GM23338 (cell line): ENCODE results near the gene NGFR. TPM values are rescaled to one million over a fixed set of nuclear protein-coding genes. Genes with fewer than 3 reads are reported as not detected.

Experiments
- CREB1 ChIP-seq: fragments of 250-450 bp; sonication (Bioruptor Pico); IDR thresholded peaks from 2 replicates; pipeline ENCODE4 v1.5.0; 2020; ENCODE audit warnings: low read depth, mild to moderate bottlenecking, moderate library complexity
- NANOG ChIP-seq: IDR thresholded peaks from 2 replicates; pipeline ENCODE4 v1.6.1; 2016; ENCODE audit warnings: antibody characterized with exemption, borderline replicate concordance
- polyA plus RNA-seq: library from polyadenylated mRNA; unstranded; fragments of >200 nt; fragmentation: Nextera tagmentation; extraction: Ambion mirVana; gene quantifications from 2 replicates; pipeline ENCODE4 v1.2.1, GENCODE V29; 2016
- total RNA-seq: library from RNA; depleted of rRNA; stranded (reverse); fragments of >200 nt; shearing (Covaris generic); gene quantifications from 2 replicates; pipeline ENCODE4 v1.2.3, GENCODE V29; 2014
- TF ChIP-seq, protein P1 (sequence below): IDR thresholded peaks from one replicate; pipeline ENCODE4 v1.6.1; 2018; ENCODE audit warnings: antibody characterized with exemption; ENCODE audit not compliant: unreplicated experiment
- TF ChIP-seq, protein P2 (sequence below): IDR thresholded peaks from 2 replicates; pipeline ENCODE4 v1.6.1; 2016; ENCODE audit warnings: antibody characterized with exemption
- TF ChIP-seq, protein P3 (sequence below): fragments of 250-450 bp; sonication (Bioruptor Pico); IDR thresholded peaks from 2 replicates; pipeline ENCODE4 v1.5.0; 2020; ENCODE audit warnings: mild to moderate bottlenecking, moderate library complexity

The NGFR gene
- total and polyA plus RNA-seq, 2 experiments from 2014 or later = 2.8 to 6.9 TPM

DNA sequence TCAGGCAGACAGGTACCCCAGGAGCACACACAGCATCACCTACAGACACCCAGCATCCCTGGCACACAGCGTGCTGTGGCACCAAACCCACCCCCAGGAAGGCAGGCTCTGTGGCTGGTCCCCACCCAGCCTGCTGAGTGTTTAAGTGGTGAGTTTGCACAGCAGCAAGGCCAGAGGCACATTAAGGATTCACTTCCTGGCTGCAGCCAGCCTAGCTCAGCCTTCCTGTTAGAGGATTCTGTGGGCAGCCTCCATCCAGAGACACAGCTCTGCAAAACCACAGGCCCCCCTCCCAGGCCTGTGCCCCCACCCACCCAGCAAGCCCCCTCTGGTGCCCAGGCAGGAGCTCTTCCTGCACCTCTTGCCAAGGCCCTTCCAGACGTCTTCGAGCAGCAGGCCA, 44.4 kb upstream of the NGFR start (continued):
- TF ChIP-seq, protein P1, sequence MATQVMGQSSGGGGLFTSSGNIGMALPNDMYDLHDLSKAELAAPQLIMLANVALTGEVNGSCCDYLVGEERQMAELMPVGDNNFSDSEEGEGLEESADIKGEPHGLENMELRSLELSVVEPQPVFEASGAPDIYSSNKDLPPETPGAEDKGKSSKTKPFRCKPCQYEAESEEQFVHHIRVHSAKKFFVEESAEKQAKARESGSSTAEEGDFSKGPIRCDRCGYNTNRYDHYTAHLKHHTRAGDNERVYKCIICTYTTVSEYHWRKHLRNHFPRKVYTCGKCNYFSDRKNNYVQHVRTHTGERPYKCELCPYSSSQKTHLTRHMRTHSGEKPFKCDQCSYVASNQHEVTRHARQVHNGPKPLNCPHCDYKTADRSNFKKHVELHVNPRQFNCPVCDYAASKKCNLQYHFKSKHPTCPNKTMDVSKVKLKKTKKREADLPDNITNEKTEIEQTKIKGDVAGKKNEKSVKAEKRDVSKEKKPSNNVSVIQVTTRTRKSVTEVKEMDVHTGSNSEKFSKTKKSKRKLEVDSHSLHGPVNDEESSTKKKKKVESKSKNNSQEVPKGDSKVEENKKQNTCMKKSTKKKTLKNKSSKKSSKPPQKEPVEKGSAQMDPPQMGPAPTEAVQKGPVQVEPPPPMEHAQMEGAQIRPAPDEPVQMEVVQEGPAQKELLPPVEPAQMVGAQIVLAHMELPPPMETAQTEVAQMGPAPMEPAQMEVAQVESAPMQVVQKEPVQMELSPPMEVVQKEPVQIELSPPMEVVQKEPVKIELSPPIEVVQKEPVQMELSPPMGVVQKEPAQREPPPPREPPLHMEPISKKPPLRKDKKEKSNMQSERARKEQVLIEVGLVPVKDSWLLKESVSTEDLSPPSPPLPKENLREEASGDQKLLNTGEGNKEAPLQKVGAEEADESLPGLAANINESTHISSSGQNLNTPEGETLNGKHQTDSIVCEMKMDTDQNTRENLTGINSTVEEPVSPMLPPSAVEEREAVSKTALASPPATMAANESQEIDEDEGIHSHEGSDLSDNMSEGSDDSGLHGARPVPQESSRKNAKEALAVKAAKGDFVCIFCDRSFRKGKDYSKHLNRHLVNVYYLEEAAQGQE = no peak
- no peak for TF ChIP-seq NANOG
- TF ChIP-seq, protein P2, sequence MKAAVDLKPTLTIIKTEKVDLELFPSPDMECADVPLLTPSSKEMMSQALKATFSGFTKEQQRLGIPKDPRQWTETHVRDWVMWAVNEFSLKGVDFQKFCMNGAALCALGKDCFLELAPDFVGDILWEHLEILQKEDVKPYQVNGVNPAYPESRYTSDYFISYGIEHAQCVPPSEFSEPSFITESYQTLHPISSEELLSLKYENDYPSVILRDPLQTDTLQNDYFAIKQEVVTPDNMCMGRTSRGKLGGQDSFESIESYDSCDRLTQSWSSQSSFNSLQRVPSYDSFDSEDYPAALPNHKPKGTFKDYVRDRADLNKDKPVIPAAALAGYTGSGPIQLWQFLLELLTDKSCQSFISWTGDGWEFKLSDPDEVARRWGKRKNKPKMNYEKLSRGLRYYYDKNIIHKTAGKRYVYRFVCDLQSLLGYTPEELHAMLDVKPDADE = no peak
- no peak for TF ChIP-seq CREB1 (CRISPR knock-in tag)
- TF ChIP-seq, protein P3, sequence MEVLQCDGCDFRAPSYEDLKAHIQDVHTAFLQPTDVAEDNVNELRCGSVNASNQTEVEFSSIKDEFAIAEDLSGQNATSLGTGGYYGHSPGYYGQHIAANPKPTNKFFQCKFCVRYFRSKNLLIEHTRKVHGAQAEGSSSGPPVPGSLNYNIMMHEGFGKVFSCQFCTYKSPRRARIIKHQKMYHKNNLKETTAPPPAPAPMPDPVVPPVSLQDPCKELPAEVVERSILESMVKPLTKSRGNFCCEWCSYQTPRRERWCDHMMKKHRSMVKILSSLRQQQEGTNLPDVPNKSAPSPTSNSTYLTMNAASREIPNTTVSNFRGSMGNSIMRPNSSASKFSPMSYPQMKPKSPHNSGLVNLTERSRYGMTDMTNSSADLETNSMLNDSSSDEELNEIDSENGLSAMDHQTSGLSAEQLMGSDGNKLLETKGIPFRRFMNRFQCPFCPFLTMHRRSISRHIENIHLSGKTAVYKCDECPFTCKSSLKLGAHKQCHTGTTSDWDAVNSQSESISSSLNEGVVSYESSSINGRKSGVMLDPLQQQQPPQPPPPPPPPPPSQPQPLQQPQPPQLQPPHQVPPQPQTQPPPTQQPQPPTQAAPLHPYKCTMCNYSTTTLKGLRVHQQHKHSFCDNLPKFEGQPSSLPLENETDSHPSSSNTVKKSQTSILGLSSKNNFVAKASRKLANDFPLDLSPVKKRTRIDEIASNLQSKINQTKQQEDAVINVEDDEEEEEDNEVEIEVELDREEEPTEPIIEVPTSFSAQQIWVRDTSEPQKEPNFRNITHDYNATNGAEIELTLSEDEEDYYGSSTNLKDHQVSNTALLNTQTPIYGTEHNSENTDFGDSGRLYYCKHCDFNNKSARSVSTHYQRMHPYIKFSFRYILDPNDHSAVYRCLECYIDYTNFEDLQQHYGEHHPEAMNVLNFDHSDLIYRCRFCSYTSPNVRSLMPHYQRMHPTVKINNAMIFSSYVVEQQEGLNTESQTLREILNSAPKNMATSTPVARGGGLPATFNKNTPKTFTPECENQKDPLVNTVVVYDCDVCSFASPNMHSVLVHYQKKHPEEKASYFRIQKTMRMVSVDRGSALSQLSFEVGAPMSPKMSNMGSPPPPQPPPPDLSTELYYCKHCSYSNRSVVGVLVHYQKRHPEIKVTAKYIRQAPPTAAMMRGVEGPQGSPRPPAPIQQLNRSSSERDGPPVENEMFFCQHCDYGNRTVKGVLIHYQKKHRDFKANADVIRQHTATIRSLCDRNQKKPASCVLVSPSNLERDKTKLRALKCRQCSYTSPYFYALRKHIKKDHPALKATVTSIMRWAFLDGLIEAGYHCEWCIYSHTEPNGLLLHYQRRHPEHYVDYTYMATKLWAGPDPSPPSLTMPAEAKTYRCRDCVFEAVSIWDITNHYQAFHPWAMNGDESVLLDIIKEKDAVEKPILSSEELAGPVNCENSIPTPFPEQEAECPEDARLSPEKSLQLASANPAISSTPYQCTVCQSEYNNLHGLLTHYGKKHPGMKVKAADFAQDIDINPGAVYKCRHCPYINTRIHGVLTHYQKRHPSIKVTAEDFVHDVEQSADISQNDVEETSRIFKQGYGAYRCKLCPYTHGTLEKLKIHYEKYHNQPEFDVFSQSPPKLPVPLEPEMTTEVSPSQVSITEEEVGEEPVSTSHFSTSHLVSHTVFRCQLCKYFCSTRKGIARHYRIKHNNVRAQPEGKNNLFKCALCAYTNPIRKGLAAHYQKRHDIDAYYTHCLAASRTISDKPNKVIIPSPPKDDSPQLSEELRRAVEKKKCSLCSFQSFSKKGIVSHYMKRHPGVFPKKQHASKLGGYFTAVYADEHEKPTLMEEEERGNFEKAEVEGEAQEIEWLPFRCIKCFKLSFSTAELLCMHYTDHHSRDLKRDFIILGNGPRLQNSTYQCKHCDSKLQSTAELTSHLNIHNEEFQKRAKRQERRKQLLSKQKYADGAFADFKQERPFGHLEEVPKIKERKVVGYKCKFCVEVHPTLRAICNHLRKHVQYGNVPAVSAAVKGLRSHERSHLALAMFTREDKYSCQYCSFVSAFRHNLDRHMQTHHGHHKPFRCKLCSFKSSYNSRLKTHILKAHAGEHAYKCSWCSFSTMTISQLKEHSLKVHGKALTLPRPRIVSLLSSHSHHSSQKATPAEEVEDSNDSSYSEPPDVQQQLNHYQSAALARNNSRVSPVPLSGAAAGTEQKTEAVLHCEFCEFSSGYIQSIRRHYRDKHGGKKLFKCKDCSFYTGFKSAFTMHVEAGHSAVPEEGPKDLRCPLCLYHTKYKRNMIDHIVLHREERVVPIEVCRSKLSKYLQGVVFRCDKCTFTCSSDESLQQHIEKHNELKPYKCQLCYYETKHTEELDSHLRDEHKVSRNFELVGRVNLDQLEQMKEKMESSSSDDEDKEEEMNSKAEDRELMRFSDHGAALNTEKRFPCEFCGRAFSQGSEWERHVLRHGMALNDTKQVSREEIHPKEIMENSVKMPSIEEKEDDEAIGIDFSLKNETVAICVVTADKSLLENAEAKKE (CRISPR knock-in tag) = no peak
